NT2/D1 (cell line): ENCODE measurements around the gene SLC6A13.

Source experiments
- SUZ12 ChIP-seq: IDR thresholded peaks from 2 replicates; pipeline ENCODE4 v1.6.1; 2011; ENCODE audit not compliant: insufficient read length, insufficient read depth; ENCODE audit errors: extremely low read depth
- ZNF274 ChIP-seq: IDR thresholded peaks from 2 replicates; pipeline ENCODE4 v1.6.1; 2011; ENCODE audit warnings: mild to moderate bottlenecking, low read depth, low read length

DNA sequence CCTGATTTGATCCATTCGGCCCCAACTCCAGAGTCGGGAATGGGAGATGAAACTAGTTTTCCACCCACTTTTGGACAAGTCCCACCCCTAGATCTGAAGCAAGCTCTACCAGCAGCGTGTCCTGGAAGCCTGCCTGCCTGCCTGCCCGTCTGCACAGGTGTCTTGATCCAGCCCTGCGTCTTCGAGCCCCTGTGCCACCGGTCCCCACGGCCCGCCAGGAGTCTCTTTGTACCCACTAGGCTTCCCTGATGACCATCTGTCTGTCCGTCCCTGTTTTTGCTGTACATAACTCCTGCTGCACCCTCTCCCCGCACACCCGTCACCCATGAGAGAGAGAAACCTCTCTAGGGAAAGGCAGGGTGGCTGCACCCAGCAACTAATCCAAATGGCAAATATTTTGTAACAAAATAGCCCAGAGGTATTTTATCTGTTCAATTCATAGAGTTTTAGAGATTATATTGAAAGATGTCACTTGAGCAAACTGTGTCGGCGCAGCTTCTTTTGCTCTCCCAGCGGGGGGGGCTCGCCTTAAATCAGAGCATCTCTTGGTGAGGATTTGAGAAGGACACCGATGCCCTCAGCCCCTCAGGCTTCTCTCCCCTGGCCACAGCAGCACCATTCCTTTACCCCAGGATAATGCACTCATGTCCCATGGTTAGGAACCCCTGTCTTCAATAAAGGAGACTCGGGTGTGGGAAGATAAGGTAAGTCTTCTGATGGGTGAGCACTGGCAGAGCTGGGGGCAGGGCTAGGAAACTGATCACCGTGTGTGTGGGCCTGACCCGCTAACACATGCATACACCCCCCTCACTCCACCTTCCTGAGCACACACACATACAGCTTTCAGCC lies 84.4 kb downstream of the SLC6A13 start:
- TF ChIP-seq ZNF274, result no peak
- no peak for TF ChIP-seq SUZ12
